GM11168 (cell line): ENCODE measurements around the gene PSME3IP1.

ENCODE experiments used
- in situ Hi-C: fragments of 300-500 bp; cut with MboI; formaldehyde crosslinking; loops from one replicate; pipeline ENCODE4 v1.12.0; 2022; ENCODE audit warnings: low sequenced_read_pairs; ENCODE audit not compliant: unreplicated experiment

PSME3IP1 gene

DNA sequence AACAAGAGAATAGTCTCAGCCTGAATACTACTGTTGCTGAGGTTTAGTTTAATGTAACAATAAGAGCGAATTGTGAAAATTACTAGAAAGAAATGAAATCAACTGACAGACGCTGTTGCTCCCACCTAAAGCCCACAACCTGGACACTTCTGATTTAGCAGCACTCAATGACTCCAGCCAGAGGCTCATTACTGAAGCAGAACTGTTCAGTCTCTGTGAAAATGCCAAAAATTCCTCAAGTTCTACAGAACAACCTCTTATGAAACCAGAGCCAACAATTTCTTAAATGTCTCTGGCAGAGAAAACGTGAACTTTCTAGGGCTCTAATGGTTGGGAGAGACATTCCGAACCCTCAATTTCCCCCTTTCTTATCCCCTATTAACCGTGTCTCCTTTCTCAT lies 9.9 kb downstream of the PSME3IP1 start:
- in situ Hi-C loops, result no loop called here

- in situ Hi-C loops, result no loop called here
These were observed 13.0 kb downstream of the PSME3IP1 start for GRCh38 chr16:57172721-57173290.

DNA sequence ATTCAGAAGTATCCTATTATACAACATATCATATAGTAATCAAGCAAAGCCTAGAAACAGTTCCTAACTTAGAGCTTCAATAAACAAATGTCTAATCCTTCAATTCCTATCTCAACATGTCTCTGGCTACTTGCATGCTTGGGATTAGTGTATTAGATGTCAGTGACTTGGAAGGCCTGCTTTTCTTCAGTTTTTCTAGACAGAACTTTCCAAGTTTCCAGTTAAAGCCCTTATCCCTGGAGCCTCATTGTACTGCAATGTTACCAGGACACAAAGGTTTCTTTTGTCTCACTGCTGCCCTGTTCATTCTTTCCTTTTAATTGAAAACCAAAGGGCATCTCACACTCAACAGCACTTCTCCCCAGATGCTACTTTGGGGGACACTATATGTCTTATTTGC lies 16.5 kb downstream of the PSME3IP1 start:
- in situ Hi-C loops, result no loop called here

DNA sequence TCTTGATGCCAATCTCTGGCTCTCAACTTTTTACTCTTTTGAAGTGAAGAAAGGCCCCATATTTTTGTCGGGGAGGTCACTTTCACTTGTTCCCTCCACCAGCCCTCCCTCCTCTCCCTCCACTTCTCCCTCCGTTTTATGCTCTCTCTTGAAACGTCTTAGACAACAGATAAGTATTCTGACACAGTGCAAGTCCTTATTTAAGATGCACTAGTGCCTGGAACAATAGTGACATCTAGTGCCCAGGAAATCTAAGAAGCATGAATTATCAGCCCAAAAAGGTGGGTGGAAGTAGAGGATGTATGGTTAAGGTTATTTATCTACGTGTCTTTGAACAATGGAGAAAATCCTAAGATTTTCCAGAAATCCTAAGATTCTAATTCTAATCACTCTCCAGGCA lies 17.9 kb downstream of the PSME3IP1 start:
- in situ Hi-C loops, result no loop called here

- in situ Hi-C loops, result no loop called here
These were observed 18.3 kb downstream of the PSME3IP1 start for GRCh38 chr16:57167538-57167937.

DNA sequence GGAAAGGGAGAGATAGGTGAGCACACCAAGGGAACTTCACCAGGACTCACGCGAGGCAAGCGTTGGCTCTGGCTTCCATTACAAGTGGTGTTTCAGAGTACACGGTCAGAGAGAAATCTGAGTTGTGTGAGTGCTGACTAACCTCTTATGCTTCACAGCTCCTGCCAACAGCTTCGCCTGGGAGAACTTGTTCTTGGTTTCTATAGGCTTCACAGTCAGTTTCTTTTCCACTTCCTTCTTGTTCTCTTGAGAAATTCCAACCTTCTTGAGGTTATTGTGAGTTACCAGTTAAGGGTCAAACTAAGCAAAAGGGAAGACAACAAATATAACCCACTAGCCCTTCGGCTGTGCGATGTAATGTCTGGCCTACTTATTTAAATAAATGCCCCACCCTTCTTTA lies 18.9 kb downstream of the PSME3IP1 start:
- in situ Hi-C loops, result no loop called here

DNA sequence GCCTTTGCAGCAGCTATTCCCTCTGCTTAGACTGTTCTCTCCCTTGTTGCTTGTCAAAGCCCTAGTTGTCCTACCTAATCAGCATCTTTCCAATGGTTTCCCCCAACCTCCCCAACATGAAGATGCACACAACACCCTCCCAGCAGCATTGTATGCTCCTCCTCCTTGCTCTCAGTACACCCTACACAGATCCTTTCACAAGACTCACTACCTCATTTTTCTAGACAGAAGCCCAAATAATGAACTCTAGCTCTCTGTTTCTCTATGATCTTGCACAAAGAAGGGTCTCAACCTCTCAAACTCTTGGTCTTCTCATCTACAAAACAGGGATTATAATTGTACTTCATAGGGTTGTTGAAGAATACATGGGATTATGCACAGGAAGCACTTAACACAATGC lies 19.4 kb downstream of the PSME3IP1 start:
- in situ Hi-C loops, result no loop called here

- in situ Hi-C loops, result no loop called here
These were observed 19.9 kb downstream of the PSME3IP1 start for GRCh38 chr16:57165938-57166337.

DNA sequence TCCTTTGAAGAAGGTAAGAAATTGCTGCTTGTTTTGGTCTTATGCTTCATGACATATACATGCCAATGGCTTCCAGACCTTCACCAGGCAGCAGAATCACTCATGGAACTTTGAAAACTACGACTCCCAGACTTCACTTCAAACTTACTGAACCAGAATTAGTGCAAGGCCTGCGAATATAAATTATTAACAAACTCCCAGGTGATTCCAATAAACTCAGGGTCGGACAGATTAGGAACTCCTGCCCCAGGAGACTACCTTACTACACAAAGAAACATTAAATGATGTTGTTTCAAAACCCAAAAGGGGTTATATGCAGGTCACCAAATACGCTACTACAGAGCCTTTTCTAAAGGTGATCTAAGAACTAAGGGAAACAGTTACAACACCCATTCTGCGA lies 20.4 kb downstream of the PSME3IP1 start:
- in situ Hi-C loops, result no loop called here

- in situ Hi-C loops, result no loop called here
These were observed 22.0 kb downstream of the PSME3IP1 start for GRCh38 chr16:57163842-57164241.

DNA sequence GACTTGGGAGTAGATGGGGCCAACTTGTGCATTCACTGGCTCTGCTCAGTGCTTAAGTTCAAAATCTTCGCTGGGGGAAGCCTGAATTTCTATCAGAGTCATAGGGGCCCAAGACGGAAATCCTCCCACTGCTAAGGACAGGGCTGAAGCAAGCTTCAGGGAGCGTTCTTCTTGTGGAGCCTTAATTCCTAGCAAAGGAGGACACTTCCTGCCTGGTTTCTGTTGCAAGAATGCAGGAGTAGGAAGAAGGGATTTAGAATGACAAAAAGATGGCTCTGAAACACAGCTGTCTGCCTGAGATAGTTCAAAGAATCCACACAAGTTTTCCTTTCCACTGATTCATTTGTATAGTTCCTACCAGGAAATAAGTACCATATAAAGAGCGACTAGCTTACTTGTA lies 26.4 kb downstream of the PSME3IP1 start:
- in situ Hi-C loops, result loop anchor here (5.0 kb wide), 1 partner anchor 67 kb away; the partner anchor contains the start of gene CPNE2

DNA sequence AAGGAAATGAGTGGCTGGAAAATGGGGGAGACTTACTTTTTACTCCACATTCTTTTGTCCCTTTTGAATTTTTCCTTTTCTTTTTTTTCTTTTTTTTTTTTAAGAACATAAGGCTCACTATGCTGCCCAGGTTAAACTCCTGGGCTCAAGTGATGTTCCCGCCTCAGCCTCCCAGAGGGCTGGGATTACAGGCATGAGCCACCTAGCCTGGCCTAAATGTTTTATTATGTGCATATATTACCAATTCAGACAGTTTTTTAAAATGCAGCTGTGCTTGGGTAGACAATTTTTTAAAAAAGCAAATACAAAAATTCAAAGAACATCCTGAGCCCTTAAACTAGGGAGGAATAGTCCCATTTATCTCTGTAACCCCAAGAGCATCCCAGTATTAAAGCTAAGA lies 28.3 kb downstream of the PSME3IP1 start:
- in situ Hi-C loops, result loop anchor here (5.0 kb wide), 1 partner anchor 65 kb away; the partner anchor contains the start of gene CPNE2

DNA sequence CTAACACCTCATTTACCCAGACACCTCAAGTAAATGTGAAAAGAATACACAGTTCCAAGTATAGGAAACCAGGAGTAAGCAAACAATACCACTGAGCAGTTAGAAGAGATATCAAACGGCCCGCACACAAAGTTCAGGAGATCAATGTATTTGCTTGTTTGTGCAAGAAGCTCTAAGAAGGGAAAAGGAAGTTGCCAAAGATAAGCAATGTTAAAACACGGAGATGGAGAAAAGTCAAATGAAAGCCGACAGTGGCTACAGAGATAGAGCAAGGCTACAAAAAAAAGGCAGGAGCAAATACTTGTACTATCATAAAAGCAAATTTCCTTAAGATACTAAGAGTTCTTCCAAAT lies 29.5 kb downstream of the PSME3IP1 start:
- in situ Hi-C loops, result loop anchor here (5.0 kb wide), 1 partner anchor 64 kb away; the partner anchor contains the start of gene CPNE2

DNA sequence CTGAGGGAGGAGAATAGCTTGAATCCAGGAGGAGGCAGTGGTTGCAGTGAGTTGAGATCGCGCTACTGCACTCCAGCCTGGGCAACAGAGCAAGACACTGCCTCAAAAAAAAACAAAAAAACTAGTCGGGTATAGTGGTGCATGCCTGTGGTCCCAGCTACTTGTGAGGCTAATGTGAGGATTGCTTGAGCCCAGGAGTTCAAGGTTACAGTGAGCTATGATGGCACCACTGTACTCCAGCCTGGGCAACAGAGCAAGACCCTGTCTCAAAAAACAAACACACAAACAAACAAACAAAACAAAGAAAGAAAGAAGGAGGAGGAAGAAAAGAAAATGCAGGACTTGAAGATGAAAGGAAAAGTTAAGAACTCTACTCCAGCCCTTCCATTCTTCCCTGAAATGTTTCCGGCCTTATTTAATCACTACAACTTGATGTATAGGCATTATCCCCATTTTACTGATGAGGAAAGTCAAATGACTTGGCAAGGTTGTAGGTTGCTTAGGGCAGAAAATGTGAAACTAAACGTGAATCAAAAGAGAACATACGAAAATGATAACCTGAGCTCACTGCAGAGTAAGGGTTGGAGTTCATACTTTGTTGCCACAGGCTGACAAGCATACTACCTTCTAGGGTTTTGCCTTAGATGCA lies 30.0 kb downstream of the PSME3IP1 start:
- in situ Hi-C loops, result loop anchor here (5.0 kb wide), 1 partner anchor 64 kb away; the partner anchor contains the start of gene CPNE2

GRCh38 chr16:57153841-57154240 lies 32.0 kb downstream of the PSME3IP1 start:
- in situ Hi-C loops, result no loop called here

DNA sequence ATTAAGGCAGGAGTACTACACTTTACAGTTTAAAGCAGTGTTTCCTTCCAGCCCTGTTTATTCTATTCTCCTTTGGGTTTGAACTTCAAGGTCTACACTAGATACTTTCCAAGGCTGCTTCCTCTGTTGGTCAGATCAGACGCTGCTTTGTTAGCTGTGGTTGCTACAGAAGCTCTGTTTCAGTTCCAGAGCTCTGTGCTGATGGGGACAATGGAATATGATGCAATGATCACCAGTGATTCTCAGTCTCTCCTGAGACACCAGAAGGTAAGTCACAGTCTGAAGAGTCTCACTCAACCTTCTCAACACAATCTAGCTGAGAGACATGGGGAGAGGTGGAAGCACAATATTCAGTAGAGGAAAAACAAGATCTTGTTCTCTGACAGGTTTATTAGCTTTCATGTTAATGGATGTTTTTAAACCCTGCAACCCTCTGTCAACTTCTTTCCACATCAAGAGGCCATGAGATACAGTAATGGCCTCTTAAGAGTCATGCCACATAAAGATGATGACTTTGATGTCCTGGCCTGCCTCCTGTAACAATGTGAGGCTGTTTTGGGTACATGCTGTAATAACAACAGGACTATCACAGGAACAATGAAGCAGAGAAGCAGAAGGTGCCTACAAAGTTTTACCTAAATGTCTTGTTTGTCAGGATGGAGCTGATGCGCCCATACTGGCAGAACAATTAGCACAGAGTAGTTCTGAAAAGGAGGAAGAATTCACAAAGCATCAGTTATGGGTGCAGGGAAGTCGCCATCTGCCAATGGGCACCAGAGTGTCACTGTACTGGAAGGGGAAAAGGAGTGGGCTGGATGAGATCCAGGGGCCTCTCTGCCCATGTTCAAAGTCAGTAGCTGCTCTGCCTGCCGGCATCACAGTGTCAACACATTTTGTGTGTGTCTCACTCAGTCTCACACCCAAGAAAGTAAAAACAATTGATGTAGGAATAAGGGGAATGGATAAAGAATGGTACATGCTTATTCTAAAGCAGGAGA lies 33.4 kb downstream of the PSME3IP1 start:
- in situ Hi-C loops, result no loop called here

GRCh38 chr16:57151369-57151768 lies 34.5 kb downstream of the PSME3IP1 start:
- in situ Hi-C loops, result no loop called here

DNA sequence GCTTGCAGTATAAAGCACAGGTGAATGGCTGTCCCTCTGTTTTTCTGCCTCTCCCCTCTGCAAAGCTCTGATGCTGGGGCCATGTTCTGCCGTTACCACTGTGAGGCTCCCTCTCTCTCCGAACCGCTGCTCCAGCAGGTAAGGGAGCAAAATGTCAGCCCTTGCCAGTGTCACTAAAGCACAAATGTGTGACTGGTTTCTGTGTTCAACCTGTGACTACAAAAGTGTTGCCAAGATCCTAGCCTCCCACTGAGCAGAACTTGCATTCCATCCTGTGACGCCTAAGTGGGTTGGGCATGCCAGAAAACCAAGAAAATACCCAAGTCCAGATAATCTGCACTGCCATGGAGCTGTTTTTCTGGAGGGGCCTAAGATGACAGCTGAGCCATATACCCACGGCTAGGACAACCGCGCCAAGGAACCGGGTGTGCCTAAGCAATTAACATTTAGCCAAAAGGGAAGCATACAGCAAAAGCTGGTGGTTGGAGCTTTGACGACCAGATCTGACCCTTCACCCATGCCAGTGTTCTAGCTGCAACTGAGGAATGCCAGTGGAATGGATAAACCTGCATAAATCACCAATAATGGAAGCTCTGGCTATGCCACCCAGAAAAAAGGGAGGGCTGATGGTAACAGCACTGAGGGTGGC lies 35.0 kb downstream of the PSME3IP1 start:
- in situ Hi-C loops, result no loop called here

DNA sequence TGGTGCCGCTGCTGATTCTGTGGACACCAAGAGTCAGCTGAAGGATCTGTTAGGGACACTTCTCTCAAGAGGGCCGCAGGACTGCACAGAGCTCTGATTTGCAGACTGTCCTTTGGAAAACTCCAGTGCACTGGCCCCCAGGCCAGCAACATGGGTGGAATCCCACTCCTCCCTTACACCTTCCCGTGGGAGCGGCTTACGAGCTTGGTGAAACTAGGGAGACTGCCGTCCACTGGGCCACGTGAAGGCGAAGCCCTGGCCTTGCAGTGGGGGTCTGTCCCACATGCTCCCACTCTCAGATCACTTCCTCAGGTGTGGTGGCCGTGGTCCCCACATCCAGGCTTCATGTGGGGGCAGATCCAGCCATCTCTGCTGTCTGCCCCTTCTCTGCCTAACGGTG lies 36.4 kb downstream of the PSME3IP1 start:
- in situ Hi-C loops, result no loop called here

DNA sequence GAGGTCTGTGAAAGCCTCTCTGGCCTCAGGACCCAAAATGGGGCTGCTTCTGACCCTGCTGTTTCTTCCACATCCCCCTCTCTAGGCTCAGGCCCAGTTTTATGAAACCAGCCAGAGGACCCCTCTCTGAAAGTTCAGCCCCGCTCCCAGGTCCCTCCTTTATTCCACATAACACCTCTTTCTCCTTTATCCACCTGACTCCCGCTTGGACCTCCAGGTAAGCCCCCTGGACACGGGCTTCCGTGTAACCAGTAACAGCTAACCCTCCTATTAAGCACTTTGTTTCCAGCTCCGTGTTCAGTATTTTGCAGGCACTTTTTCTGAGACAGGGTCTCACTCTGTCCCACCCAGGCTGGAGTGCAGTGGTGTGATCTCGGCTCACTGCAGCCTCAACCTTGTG lies 37.4 kb downstream of the PSME3IP1 start:
- in situ Hi-C loops, result no loop called here
